GM18517 (cell line): ENCODE measurements around the gene FHIT.

ENCODE experiments used
- ATAC-seq: cut with Tn5 transposase; IDR thresholded peaks from one replicate; pipeline ENCODE4 v1.9.1; 2021; ENCODE audit warnings: mild to moderate bottlenecking, moderate library complexity; ENCODE audit not compliant: unreplicated experiment

FHIT gene

GRCh38 chr3:59930170-59930569, 1321.1 kb downstream of the FHIT start:
- no peak for ATAC-seq

GRCh38 chr3:59927056-59927455, 1324.2 kb downstream of the FHIT start:
- no peak for ATAC-seq

- no peak for ATAC-seq
Observed at GRCh38 chr3:59925946-59926345, 1325.3 kb downstream of the FHIT start.

- no peak for ATAC-seq
Observed at GRCh38 chr3:59922192-59922591, 1329.1 kb downstream of the FHIT start.

GRCh38 chr3:59920822-59921221, 1330.4 kb downstream of the FHIT start:
- no peak for ATAC-seq

GRCh38 chr3:59919586-59919985, 1331.7 kb downstream of the FHIT start:
- no peak for ATAC-seq

GRCh38 chr3:59914251-59914650, 1337.0 kb downstream of the FHIT start:
- no peak for ATAC-seq

GRCh38 chr3:59913645-59914044, 1337.6 kb downstream of the FHIT start:
- ATAC-seq, result no peak

- ATAC-seq, result no peak
Observed at GRCh38 chr3:59908701-59909100, 1342.6 kb downstream of the FHIT start.

- no peak for ATAC-seq
Observed at GRCh38 chr3:59908280-59908679, 1343.0 kb downstream of the FHIT start.

GRCh38 chr3:59904296-59904695, 1347.0 kb downstream of the FHIT start:
- no peak for ATAC-seq

GRCh38 chr3:59899061-59899460, 1352.2 kb downstream of the FHIT start:
- no peak for ATAC-seq

GRCh38 chr3:59895972-59896371, 1355.3 kb downstream of the FHIT start:
- ATAC-seq, result no peak

GRCh38 chr3:59894425-59895121, 1356.7 kb downstream of the FHIT start:
- no peak for ATAC-seq

GRCh38 chr3:59890639-59891038, 1360.6 kb downstream of the FHIT start:
- ATAC-seq, result no peak

- ATAC-seq, result no peak
Observed at GRCh38 chr3:59886790-59887189, 1364.5 kb downstream of the FHIT start.

GRCh38 chr3:59885899-59886400, 1365.3 kb downstream of the FHIT start:
- no peak for ATAC-seq

- no peak for ATAC-seq
Observed at GRCh38 chr3:59885101-59885500, 1366.2 kb downstream of the FHIT start.

GRCh38 chr3:59884409-59884808, 1366.8 kb downstream of the FHIT start:
- ATAC-seq, result no peak

GRCh38 chr3:59882746-59883145, 1368.5 kb downstream of the FHIT start:
- no peak for ATAC-seq

- no peak for ATAC-seq
Observed at GRCh38 chr3:59880717-59881116, 1370.5 kb downstream of the FHIT start.

GRCh38 chr3:59879031-59879581, 1372.1 kb downstream of the FHIT start:
- no peak for ATAC-seq

GRCh38 chr3:59878038-59878427, 1373.2 kb downstream of the FHIT start:
- no peak for ATAC-seq
